NCI-H1048 (cell line): ENCODE measurements around the gene BBC3.
"Not testable (repeated sequence)": the region's sequence is repeated elsewhere in the genome, so short reads cannot be mapped to it uniquely, and the experiment has no call there.

Experiments used
- DNase-seq: peaks from one replicate; lab custom pipeline; 2025; lab: John Stamatoyannopoulos, UW

BBC3 gene

GRCh38 chr19:47230921-47231214 is at the start of gene BBC3:
Gene BBC3, minus strand, starts transcription at chr19:47231199. Its CDS starts 2,768 bp downstream, at chr19:47228431.
- no peak for DNase-seq

GRCh38 chr19:47280183-47280797 is 49.3 kb upstream of the BBC3 start:
- DNase-seq = no peak

GRCh38 chr19:47276513-47276912 is 45.5 kb upstream of the BBC3 start:
- not testable (repeated sequence) for DNase-seq

GRCh38 chr19:47275791-47276461 is 44.9 kb upstream of the BBC3 start:
- DNase-seq = no peak

GRCh38 chr19:47274891-47275761 is 44.1 kb upstream of the BBC3 start:
- DNase-seq = no peak

- DNase-seq = peak; percentile 77
Observed at GRCh38 chr19:47274071-47274890, 43.3 kb upstream of the BBC3 start, which contains the start of gene INAFM1. Gene INAFM1, plus strand, starts transcription at chr19:47274885. Its CDS starts 35 bp downstream, at chr19:47274920.

GRCh38 chr19:47273313-47274070 is 42.5 kb upstream of the BBC3 start:
- peak; percentile 84 for DNase-seq

GRCh38 chr19:47272448-47273312 is 41.7 kb upstream of the BBC3 start:
- no peak for DNase-seq

- DNase-seq = no peak
Observed at GRCh38 chr19:47271949-47272348, 41.0 kb upstream of the BBC3 start.

GRCh38 chr19:47270408-47270807 is 39.4 kb upstream of the BBC3 start:
- no peak for DNase-seq

GRCh38 chr19:47269596-47269995 is 38.6 kb upstream of the BBC3 start:
- no peak for DNase-seq

GRCh38 chr19:47268028-47268427 is 37.0 kb upstream of the BBC3 start:
- no peak for DNase-seq

- no peak for DNase-seq
Observed at GRCh38 chr19:47267350-47267759, 36.4 kb upstream of the BBC3 start.

- no peak for DNase-seq
Observed at GRCh38 chr19:47266401-47266941, 35.5 kb upstream of the BBC3 start.

- no peak for DNase-seq
Observed at GRCh38 chr19:47264629-47265028, 33.6 kb upstream of the BBC3 start.

- DNase-seq = not testable (repeated sequence)
Observed at GRCh38 chr19:47261946-47262793, 31.2 kb upstream of the BBC3 start.

- DNase-seq = no peak
Observed at GRCh38 chr19:47260476-47260875, 29.5 kb upstream of the BBC3 start.

GRCh38 chr19:47258895-47259555 is 28.0 kb upstream of the BBC3 start:
- DNase-seq = no peak

- no peak for DNase-seq
Observed at GRCh38 chr19:47258434-47258833, 27.4 kb upstream of the BBC3 start.
